MM.1S (cell line): ENCODE results near the gene TAS1R2.

Experiments used
- EZH2 ChIP-seq: fragments of 300-600 bp; sonication (generic); optimal IDR thresholded peaks from 2 replicates; pipeline ENCODE3; 2017; ENCODE audit warnings: low read depth, mild to moderate bottlenecking, antibody characterized with exemption, low read length, mixed read lengths
- EZH2phosphoT487 ChIP-seq: fragments of 300-600 bp; sonication (generic); IDR thresholded peaks from 2 replicates; pipeline ENCODE4 v1.6.1; 2018; ENCODE audit warnings: antibody characterized with exemption, low read length
- TF ChIP-seq, protein P1 (sequence below): fragments of 300-600 bp; sonication (generic); IDR thresholded peaks from 2 replicates; pipeline ENCODE4 v1.5.1; 2016; ENCODE audit warnings: antibody characterized with exemption, low read length, mixed read lengths

DNA sequence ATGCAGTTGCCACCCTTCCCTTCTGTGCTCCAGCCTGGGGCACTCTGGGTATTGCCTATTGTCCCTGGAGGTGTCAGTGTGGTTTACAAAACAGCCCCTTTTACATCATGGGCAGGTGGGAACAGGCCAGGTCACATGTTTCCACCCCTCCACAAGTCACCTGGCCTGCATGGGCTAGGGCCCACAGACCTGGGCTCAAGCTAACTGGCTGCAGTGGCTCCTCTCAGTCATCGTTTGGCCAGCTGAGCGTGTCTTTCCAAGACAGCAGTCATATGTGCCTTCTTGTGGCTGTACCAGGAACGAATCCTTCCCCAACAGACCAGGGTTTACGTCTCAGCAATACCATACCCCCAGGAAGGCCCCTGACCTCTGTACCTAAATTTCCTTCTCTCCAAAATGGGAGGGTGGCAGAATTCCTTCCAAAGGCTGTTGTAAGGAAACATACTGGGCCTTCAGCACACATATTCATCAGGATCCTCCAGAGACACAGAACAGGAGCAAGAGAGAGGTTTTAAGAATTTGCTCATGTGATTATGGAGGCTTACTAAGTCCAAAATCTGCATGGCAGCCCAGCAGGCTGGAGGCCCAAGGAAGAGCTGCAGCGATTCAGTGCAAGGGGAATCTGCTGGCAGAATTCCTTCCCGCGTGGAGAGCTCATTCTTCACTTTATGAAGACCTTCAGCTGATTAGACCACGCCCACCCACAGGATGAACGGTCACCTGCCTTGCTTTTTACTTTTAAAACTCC, 10.6 kb upstream of the TAS1R2 start:
- no peak for TF ChIP-seq EZH2
- TF ChIP-seq, protein P1, sequence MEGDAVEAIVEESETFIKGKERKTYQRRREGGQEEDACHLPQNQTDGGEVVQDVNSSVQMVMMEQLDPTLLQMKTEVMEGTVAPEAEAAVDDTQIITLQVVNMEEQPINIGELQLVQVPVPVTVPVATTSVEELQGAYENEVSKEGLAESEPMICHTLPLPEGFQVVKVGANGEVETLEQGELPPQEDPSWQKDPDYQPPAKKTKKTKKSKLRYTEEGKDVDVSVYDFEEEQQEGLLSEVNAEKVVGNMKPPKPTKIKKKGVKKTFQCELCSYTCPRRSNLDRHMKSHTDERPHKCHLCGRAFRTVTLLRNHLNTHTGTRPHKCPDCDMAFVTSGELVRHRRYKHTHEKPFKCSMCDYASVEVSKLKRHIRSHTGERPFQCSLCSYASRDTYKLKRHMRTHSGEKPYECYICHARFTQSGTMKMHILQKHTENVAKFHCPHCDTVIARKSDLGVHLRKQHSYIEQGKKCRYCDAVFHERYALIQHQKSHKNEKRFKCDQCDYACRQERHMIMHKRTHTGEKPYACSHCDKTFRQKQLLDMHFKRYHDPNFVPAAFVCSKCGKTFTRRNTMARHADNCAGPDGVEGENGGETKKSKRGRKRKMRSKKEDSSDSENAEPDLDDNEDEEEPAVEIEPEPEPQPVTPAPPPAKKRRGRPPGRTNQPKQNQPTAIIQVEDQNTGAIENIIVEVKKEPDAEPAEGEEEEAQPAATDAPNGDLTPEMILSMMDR = no peak
- no peak for TF ChIP-seq EZH2phosphoT487
